ENCODE data around the gene AKNA.

AKNA gene

GRCh38 chr9:114375386-114376175 is 12.2 kb downstream of the AKNA start:
- DNase-seq: no peak

- no peak for DNase-seq
Observed at GRCh38 chr9:114374936-114375335, 12.8 kb downstream of the AKNA start.

DNA sequence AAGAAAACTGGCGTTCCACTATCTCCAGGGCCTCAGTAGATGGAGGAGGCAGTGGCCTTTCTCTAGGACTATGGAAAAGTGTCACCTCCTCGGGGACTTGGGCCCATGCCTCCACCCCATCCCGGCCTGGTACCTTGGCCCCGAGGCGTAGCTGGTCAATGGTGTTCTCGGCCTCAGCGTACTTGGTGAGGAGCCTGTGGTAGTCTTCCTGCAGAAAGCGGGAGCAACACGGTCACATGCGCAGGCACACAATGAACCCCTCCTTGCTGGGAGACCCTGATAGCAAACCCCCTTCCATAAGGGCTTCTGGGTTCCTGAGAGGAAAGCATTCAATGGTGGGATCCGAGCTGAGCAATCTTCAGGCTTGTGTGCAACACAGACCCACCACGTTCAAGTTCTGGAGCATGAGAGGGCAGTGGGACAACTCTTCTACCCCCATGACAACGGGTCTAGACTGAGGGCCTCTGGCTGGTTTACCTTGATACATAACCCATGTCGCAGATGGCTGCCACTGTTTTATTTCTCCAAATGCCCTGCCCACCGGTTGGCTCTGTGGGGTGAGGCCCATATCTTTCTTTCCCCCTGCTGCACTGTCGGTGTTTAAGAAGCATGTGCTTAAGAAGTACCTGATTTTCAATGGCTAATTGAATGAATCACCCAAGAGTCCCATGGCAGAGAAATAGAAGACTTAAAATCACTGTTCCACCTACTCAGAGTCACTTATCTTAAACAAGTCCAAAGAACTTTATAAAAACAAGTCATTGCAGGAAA is 13.6 kb downstream of the AKNA start:
- DNase-seq: no peak

GRCh38 chr9:114372921-114373448 is 14.8 kb downstream of the AKNA start:
- no peak for DNase-seq

DNA sequence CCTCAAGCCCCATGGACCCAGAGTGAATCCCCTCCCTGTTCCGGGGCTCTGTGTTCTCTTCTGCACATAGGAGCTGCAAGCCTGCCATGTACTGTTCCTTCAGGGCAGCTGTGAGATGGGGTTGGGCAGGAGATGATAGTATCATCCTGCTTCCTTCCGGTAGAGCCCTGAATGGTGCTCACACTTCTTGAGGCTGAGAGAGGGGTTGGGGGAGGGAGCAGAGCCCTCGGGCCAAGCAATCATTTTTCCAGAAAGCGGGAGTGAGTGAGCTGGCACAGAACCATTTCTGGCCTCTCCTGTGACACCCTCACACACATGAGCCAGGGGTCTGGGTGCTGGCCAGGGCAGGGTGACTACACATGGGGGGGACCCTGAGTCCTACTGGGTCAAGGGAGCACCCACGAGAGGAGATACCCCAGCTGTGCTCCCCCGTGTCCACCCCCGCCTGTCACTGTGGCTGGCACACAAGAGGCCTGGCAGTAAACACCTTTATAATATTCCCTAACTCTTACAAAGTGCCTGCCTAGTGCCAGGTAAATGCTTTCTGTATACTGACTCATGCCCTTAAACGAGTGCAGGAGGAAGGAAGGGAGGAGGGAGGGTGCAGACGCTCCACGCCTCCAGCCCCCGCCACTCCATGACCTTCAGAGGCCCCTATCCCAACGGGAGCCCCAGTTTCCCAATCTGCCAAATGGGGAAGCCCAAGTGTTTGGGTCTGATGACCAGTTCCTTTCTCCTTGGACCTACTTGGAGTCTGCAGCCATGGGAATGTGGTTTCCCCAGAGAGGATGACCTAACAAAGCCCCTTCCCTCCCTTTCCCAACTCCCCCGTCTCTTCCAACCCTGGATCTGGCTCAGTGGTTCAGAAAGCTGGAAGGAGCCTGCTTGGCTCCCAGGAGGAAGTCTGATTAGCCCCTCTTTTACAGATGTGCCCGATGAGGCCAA is 15.5 kb downstream of the AKNA start:
- DNase-seq: no peak

DNA sequence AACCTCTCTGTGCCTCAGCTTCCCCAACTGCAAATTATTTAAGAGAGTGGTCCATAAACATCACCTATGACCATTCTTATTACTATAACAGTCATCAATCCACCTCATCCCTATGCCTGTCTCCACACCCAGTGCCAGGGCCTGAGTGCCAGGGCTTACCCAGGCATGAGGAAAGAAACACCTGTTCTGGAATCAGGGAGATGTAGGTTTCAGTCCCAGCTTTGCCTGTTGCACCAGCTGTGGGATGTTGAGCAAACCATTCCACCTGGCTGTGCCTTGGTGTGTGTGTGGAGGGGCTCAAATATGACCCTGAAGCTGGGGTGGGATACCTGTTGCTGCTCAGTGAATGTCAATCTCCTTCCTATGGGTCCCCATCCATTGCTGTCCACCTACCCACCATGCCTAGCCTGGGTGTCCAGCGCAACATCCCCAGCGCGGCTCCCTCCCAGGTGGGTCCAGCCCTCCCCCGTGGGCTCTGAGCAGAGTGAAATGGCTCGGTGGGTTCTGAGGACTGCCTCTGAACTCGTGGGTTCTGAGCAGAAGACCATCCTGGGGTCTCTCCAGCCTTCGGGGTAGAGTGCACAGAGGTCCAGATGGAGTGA is 16.3 kb downstream of the AKNA start:
- DNase-seq: no peak

GRCh38 chr9:114370968-114371320 is 16.8 kb downstream of the AKNA start:
- DNase-seq: no peak

DNA sequence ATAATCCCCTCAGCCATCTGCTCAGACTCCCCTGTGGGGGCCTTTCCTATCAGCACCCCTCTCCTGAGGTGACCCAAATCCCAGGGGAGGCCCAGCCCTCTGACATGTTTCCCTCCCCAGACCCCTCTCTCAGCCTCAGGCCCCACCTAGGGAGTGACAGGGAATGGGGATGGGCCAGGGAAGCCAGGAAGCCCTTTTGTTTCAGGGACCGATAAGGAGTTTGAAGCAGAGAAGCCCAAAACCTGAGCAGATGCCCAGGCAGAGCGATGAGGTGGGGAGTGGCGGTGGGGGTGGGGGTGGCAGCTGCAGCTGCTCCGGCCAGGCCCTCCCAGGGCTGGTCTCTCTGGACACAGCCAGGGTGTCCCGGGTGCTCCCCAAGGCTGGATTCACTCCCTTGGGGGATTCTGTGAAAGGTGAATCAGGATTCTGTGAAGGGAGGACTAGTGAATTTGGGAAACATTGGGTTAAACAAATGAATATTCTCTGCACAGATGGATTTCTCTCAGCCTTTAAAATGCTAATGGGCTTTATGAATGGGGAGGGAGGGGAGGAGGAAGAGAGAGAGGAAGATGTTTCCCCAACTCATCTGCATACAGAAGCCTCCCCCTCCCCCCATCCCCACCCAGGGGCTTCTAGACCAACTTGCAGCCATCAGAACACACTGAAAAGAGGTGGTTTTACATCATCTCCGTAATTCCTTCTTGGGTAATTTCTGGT is 17.4 kb downstream of the AKNA start:
- no peak for DNase-seq

GRCh38 chr9:114369216-114370130 is 18.3 kb downstream of the AKNA start:
- DNase-seq: no peak

- no peak for DNase-seq
Observed at GRCh38 chr9:114367772-114368569, 19.8 kb downstream of the AKNA start.

- no peak for DNase-seq
Observed at GRCh38 chr9:114367366-114367765, 20.4 kb downstream of the AKNA start.

GRCh38 chr9:114366334-114367128 is 21.3 kb downstream of the AKNA start:
- DNase-seq: peak; percentile 93

DNA sequence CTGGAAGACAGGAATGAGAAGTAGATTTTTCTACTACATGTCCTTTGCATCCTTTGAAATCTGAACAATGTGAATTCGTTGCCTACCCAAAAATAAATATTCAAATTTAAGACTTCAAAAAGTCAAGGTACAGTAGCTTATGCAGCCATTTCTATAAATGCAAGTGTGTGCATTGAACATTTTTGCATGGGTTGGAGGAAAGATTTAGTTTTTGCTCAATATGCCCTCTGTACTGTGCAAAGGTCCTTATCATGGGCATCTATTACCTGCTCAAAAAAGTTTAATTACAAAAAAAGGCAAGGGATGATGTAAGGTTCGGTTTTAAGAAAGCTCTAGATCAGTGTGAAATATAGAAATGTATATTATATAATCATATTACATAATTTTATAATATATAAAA is 22.6 kb downstream of the AKNA start:
- no peak for DNase-seq

GRCh38 chr9:114364134-114365041 is 23.4 kb downstream of the AKNA start:
- peak; percentile 75 for DNase-seq

DNA sequence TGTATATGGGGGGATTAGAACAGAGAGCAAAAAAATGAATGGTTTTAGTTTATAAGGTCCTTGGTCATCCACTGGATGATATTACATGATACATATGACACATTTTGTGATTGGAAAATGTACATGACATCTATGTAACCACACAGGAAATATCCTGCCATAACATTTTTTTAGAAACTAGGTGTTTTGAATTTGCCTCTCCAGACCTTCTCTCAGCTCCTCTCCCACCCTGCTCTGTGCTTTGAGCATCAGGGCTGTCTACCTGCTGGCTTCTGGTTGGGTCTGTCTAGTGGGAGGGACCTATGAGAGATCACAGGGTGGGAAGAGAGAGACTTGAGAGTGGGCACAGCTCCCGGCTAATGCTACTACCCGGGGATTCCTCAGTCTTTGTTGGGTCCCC is 24.4 kb downstream of the AKNA start:
- no peak for DNase-seq

DNA sequence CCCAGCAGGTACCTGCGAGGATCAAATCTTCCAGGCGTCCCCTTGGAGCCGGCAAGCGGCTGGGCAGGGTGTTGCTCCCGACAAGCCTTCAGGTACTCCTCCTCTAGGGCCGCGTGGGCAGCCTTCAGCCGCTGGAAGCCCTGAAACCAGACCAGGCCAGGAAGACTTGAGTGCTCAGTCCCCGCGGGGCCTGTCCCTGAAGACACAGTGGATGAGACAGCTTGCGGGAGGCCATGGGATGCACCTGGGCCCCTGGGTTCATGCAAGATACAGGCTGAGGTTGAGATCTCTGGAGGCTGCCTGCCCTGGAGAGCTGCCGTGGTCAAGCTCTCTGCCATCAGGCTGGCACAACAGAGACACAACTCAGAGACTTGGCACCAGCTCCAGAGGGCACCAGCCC is 25.4 kb downstream of the AKNA start:
- DNase-seq: no peak

DNA sequence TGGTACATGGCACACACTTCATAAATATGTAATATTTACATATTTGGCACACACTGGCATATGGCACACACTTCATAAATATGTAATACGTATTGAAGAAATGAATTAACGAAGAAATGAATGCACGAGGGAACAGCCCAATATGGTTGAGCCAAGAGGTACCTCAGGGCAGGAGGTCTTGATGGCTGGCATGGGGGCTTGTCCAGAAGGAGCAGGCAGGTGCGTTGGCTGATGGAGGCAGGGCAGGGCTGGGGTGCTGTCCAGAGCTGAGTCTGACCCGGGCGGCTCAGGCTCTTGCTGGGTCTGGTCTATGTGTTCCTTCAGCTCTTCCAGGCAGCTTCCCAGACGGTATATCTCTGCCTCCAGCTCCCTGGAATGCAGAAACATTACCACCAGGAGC is 26.2 kb downstream of the AKNA start:
- DNase-seq: no peak

DNA sequence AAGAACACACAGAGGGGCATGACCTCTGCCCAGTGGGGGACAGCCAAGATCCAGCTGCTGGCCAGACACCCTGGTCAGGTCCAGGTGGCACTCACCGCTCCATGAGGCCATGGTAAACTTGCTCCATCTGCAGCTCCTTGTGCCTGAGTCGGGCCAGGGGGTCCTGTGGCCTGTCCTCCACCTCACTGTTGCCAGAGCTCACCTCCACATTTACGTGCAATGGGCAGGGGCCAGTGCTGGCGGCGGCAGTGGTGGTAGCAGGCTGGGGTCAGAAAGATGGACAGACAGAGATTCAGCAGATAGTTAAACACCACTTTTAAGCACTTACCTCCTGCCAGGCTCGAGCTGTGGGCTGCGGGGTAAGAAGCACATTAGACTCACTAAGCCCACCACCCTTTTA is 28.0 kb downstream of the AKNA start:
- no peak for DNase-seq

All from fibroblast of skin of scalp (primary cell).